ENCODE data around the gene CCDC149.

- TF ChIP-seq, protein P1, sequence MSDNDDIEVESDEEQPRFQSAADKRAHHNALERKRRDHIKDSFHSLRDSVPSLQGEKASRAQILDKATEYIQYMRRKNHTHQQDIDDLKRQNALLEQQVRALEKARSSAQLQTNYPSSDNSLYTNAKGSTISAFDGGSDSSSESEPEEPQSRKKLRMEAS (IDR thresholded peaks at IDR 0.05) = no peak
- TF ChIP-seq BHLHE40 (IDR thresholded peaks at IDR 0.05; ENCODE audit: low read depth, low read length) (no peak), PHF8 (IDR thresholded peaks at IDR 0.05; ENCODE audit: borderline replicate concordance, low read depth) (no peak), POLR2A (IDR thresholded peaks at IDR 0.05; ENCODE audit: low read length) (no peak)
- TF ChIP-seq, protein P2, sequence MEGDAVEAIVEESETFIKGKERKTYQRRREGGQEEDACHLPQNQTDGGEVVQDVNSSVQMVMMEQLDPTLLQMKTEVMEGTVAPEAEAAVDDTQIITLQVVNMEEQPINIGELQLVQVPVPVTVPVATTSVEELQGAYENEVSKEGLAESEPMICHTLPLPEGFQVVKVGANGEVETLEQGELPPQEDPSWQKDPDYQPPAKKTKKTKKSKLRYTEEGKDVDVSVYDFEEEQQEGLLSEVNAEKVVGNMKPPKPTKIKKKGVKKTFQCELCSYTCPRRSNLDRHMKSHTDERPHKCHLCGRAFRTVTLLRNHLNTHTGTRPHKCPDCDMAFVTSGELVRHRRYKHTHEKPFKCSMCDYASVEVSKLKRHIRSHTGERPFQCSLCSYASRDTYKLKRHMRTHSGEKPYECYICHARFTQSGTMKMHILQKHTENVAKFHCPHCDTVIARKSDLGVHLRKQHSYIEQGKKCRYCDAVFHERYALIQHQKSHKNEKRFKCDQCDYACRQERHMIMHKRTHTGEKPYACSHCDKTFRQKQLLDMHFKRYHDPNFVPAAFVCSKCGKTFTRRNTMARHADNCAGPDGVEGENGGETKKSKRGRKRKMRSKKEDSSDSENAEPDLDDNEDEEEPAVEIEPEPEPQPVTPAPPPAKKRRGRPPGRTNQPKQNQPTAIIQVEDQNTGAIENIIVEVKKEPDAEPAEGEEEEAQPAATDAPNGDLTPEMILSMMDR (IDR thresholded peaks at IDR 0.05) = no peak
- TF ChIP-seq, protein P3, sequence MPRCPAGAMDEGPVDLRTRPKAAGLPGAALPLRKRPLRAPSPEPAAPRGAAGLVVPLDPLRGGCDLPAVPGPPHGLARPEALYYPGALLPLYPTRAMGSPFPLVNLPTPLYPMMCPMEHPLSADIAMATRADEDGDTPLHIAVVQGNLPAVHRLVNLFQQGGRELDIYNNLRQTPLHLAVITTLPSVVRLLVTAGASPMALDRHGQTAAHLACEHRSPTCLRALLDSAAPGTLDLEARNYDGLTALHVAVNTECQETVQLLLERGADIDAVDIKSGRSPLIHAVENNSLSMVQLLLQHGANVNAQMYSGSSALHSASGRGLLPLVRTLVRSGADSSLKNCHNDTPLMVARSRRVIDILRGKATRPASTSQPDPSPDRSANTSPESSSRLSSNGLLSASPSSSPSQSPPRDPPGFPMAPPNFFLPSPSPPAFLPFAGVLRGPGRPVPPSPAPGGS (IDR thresholded peaks at IDR 0.05) = no peak
These were observed 111.5 kb downstream of the CCDC149 start for GRCh38 chr4:24801136-24801855.
